Measurements from ENCODE around the gene ACAD9.

Gene ACAD9

DNA sequence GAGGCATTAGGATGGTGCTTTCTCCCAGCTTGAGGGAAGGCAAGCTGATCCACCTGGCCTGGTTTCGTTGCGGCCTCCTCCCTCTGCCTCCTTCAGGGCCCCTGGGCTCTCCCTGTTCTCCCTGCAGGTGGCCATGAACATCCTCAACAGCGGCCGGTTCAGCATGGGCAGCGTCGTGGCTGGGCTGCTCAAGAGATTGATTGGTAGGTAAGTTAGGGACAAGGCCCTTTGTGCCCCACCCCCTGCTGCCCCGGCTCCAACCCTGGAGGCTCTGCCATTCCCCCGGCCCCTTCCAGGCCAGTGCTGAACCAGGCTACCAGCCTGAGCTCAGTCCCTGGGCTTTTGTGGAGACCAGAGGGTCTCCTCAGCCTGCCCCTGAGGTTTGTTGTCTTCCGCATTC, 23.0 kb downstream of the ACAD9 start:
- DNase-seq (ENCODE audit: low read depth): no peak
- TF ChIP-seq, protein P1, sequence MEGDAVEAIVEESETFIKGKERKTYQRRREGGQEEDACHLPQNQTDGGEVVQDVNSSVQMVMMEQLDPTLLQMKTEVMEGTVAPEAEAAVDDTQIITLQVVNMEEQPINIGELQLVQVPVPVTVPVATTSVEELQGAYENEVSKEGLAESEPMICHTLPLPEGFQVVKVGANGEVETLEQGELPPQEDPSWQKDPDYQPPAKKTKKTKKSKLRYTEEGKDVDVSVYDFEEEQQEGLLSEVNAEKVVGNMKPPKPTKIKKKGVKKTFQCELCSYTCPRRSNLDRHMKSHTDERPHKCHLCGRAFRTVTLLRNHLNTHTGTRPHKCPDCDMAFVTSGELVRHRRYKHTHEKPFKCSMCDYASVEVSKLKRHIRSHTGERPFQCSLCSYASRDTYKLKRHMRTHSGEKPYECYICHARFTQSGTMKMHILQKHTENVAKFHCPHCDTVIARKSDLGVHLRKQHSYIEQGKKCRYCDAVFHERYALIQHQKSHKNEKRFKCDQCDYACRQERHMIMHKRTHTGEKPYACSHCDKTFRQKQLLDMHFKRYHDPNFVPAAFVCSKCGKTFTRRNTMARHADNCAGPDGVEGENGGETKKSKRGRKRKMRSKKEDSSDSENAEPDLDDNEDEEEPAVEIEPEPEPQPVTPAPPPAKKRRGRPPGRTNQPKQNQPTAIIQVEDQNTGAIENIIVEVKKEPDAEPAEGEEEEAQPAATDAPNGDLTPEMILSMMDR (IDR thresholded peaks at IDR 0.05; ENCODE audit: control insufficient read depth, extremely low read depth, insufficient read depth): no peak
- no peak overlapping the region for H3K4me3 ChIP-seq (ENCODE audit: low read depth, low read length)

DNA sequence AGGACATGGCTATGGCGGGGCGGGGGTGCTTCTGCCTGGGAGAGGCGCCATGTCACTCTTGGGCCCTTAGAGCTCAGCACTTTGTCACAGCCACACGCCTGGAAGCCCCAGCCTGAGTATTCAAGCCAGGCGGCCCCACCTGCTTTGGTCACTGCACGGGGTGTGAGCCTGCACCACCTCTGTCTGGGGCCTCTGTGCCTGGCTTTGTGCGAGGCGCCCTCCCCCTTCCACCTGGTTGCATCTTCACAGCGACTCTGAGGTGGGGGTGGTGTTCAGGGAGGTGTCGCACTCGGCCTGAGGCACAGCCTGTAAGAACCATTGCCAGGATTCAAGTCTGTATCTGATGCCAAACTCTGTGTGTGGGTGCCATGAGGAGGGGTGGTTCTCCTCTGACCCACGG, 24.1 kb downstream of the ACAD9 start:
- no peak for DNase-seq (ENCODE audit: low read depth)
- TF ChIP-seq, protein P1 (IDR thresholded peaks at IDR 0.05; ENCODE audit: control insufficient read depth, extremely low read depth, insufficient read depth): no peak
- H3K4me3 ChIP-seq (ENCODE audit: low read depth, low read length): no peak overlapping the region

DNA sequence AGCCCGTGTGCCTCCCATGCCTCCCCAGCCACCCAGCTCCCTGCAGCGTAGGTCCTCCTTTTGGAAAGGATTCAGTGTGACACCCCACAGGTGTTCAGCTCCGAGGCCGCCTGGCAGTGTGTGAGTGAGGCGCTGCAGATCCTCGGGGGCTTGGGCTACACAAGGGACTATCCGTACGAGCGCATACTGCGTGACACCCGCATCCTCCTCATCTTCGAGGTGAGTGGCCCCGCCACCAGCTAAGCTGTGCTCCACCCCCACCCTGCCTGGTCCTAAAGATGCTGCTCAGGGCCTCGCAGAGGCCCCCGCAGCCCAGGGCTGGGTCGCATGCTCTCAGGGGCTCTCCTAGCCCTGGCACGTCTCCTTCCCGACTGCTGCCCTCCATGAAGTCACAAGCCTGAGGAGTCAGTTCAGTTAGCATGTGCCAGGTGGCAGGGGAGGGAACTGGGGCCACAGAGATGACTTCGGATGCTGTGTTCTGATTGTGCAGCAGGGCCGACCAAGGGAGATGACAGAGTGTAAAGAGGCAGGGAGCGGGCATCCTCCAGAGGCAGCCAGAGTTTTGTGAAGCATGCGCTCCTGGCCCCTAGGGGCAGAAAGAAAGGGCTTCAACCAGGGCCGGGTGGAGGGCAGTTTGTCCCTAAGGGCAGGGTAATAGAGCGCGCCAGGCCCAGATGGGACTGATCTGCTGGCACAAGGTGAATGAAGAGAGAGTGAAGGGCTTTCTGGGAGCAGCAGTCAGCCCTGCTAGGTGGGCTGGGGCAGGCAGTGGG, 26.8 kb downstream of the ACAD9 start:
- TF ChIP-seq, protein P1 (IDR thresholded peaks at IDR 0.05; ENCODE audit: control insufficient read depth, extremely low read depth, insufficient read depth): no peak
- H3K4me3 ChIP-seq (ENCODE audit: low read depth, low read length): no peak overlapping the region
- DNase-seq (ENCODE audit: low read depth): no peak

DNA sequence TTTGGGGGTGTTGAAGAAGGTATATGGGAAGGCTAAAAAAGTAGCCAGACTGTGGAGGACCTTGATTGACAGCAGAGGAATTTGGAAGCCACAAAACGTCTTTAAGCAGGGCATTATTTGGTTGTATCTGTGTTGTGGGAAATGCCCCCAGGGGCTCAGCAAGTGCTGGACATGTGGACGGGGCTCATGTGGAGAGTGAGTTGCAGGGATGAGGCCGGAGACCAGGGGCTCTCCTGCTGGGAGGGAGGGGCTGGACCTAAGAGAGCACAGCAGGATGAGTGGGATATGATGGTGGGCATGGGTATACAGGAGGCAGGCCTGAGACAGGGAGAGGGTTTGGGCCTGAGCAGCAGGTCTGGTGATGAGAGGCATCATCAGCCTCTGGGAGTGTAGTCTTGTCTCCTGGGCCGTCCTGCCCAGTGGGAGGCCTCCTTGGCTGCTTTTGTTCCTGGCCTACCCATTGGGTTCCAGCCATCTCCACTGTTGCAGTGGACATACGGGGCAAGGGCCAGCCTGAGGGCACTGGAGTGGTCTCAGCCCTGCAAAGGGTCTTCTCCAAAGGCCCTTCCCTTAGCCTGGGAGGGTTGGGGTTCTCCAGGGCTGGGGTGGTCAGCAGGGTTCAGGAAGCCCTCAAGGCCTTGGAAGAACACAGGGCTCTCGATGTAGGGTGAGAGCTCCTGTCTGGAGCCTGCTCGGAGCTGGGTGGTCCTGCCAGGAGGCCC, 27.5 kb downstream of the ACAD9 start:
- DNase-seq (ENCODE audit: low read depth): no peak
- TF ChIP-seq, protein P1 (IDR thresholded peaks at IDR 0.05; ENCODE audit: control insufficient read depth, extremely low read depth, insufficient read depth): no peak
- no peak overlapping the region for H3K4me3 ChIP-seq (ENCODE audit: low read depth, low read length)

DNA sequence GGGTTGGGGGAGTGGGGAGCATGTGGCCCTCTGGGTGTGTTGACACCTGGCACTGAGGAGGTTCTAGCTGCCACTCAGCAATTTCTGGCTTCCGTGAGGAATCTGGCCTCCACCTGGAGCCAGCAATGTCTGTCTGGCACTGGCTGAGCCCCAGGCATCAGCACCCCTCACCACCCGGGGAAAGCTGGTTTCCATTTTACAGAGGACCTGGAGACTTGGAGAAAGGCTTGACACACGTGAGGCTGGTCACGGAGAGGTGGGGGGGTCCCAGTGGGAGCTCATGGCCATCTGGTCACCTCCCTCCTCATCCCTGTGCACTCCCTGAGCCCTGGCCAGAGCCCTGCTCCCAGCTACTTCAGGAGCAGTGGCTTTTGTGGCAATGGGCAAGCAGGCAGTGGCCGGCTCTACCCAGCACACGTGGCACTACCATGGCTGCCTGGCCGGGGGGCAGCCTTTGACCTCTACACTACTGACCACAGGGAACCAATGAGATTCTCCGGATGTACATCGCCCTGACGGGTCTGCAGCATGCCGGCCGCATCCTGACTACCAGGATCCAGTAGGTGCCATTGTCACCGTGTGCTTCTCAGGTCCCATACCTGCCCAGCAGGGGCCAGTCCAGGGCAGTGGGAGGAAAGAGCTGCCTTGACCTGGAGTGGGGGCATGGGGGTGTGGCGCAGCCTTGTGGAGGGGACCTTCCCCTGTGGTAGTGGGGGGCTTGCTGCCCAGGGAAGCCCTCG, 28.5 kb downstream of the ACAD9 start:
- no peak overlapping the region for H3K4me3 ChIP-seq (ENCODE audit: low read depth, low read length)
- DNase-seq (ENCODE audit: low read depth): no peak
- TF ChIP-seq, protein P1 (IDR thresholded peaks at IDR 0.05; ENCODE audit: control insufficient read depth, extremely low read depth, insufficient read depth): no peak

DNA sequence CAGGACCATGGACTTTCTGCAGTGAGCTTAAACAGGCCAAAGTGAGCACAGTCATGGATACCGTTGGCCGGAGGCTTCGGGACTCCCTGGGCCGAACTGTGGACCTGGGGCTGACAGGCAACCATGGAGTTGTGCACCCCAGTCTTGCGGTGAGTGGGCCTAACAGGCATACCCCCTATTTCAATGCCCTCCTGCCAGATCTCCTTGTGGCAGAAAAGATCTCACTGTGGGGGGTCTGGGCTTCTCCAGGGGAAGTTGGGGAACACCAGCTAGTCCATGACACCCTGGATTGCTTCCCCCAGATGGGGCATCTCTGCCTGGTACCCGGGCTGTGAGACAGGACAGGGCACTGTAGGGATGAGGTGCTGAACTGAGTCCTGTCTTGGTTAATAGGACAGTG, 29.5 kb downstream of the ACAD9 start:
- H3K4me3 ChIP-seq (ENCODE audit: low read depth, low read length): no peak overlapping the region
- DNase-seq (ENCODE audit: low read depth): no peak
- TF ChIP-seq, protein P1 (IDR thresholded peaks at IDR 0.05; ENCODE audit: control insufficient read depth, extremely low read depth, insufficient read depth): no peak

Data from LNCaP clone FGC (cell line).